GM12878 (cell line): ENCODE data around the gene DOK1. TPM values are rescaled to one million over a fixed set of nuclear protein-coding genes. Genes with fewer than 3 reads are reported as not detected.

Experiments
- ATAC-seq: fragments of 200-7000 bp; cut with Tn5 transposase; 3 replicates; pipeline ENCODE4 v1.9.1; 2020; ENCODE audit warnings: mild to moderate bottlenecking, moderate library complexity
- BruUV-seq: library from RNA; stranded (reverse); fragments of 400-500 nt; replicated peaks from 2 replicates; lab custom pipeline; 2021; lab: Mats Ljungman, UMichigan
- CTCF ChIA-PET: fragments of 300-600 bp; sonication (Branson Sonifier 250); formaldehyde crosslinking; extraction: SDS; loops from one replicate; lab custom pipeline; 2021; ENCODE audit warnings: inconsistent platforms; lab: Yijun Ruan, JAX
- POLR2A ChIA-PET: fragments of 350-600 bp; formaldehyde crosslinking; extraction: SDS; loops from one replicate; lab custom pipeline; 2021; ENCODE audit warnings: inconsistent platforms; lab: Charles Lee
- RAD21 ChIA-PET: fragments of 300-600 bp; sonication (Branson Sonifier 250); formaldehyde crosslinking; loops from one replicate; lab custom pipeline; 2023; ENCODE audit warnings: antibody characterized with exemption; ENCODE audit not compliant: unreplicated experiment; lab: Charles Lee
- SMC1A ChIA-PET: fragments of 300-600 bp; sonication (Branson Sonifier 250); formaldehyde crosslinking; loops from one replicate; lab custom pipeline; 2023; ENCODE audit not compliant: unreplicated experiment, uncharacterized antibody; lab: Charles Lee
- DNase-seq: peaks from one replicate; pipeline ENCODE4 v3.0.0-alpha.2; 2011; ENCODE audit warnings: low read depth, low spot score
- FAIRE-seq: peaks from 3 replicates; lab custom pipeline; 2011; peaks lifted over from hg19 to GRCh38; lab: Jason Lieb, UNC
- H2AFZ ChIP-seq: 2 replicates; pipeline ENCODE4 v1.6.0; 2011; ENCODE audit warnings: low read depth, low read length, control low read depth; ENCODE audit not compliant: control insufficient read depth
- H3K27ac ChIP-seq: 2 replicates; pipeline ENCODE4 v1.5.1; 2011; ENCODE audit warnings: control low read depth; ENCODE audit not compliant: control insufficient read depth, insufficient read depth
- H3K27me3 ChIP-seq, 2 experiments: replicated peaks in 1 of 2; 2 replicates each; pipeline versions ENCODE4 v1.6.0 to v1.6.1; 2011; ENCODE audit warnings: low read length in 1 of 2; ENCODE audit not compliant: control insufficient read depth in 2 of 2, insufficient read depth in 2 of 2
- H3K36me3 ChIP-seq, 2 experiments: 2 replicates each; pipeline ENCODE4 v1.5.1; 2011; ENCODE audit warnings: low read length in 1 of 2; ENCODE audit not compliant: control insufficient read depth in 2 of 2, insufficient read depth in 2 of 2
- H3K4me1 ChIP-seq: 2 replicates; pipeline ENCODE4 v1.6.1; 2011; ENCODE audit warnings: mild to moderate bottlenecking, low read length, moderate library complexity, mixed read lengths; ENCODE audit not compliant: control insufficient read depth, insufficient read depth
- H3K4me2 ChIP-seq: 2 replicates; pipeline ENCODE4 v1.6.0; 2011; ENCODE audit warnings: control low read depth; ENCODE audit not compliant: control insufficient read depth, insufficient read depth
- H3K4me3 ChIP-seq: fragments of 200-600 bp; sonication (generic); 2 replicates; pipeline ENCODE4 v1.5.1; 2016
- H3K79me2 ChIP-seq: 2 replicates; pipeline ENCODE4 v1.6.0; 2011; ENCODE audit warnings: low read length; ENCODE audit not compliant: control insufficient read depth, insufficient read depth
- H3K9ac ChIP-seq: 2 replicates; pipeline ENCODE4 v1.8.0; 2011; ENCODE audit warnings: low read length, control low read depth, mixed read lengths; ENCODE audit not compliant: control insufficient read depth, insufficient read depth
- H3K9me3 ChIP-seq: replicated peaks from 3 replicates; pipeline ENCODE4 v1.5.1; 2011; ENCODE audit warnings: mild to moderate bottlenecking, low read length; ENCODE audit not compliant: control insufficient read depth, insufficient read depth
- H4K20me1 ChIP-seq: 2 replicates; pipeline ENCODE4 v1.6.0; 2011; ENCODE audit not compliant: control insufficient read depth, insufficient read depth
- BACH1 ChIP-seq: fragments of 450-650 bp; IDR thresholded peaks from 2 replicates; pipeline ENCODE4 v1.6.1; 2017; ENCODE audit warnings: mild to moderate bottlenecking, borderline replicate concordance
- FOXK2 ChIP-seq: fragments of 450-650 bp; IDR thresholded peaks from 2 replicates; pipeline ENCODE4 v1.6.1; 2017; ENCODE audit warnings: mild to moderate bottlenecking, moderate library complexity
- JUND ChIP-seq: IDR thresholded peaks from 2 replicates; pipeline ENCODE4 v1.6.1; 2012; ENCODE audit warnings: low read depth, mild to moderate bottlenecking, low read length, improper control_type of control experiment, moderate library complexity
- KDM1A ChIP-seq: fragments of 200-600 bp; sonication (generic); IDR thresholded peaks from 2 replicates; pipeline ENCODE4 v1.6.1; 2016; ENCODE audit warnings: borderline replicate concordance
- KLF5 ChIP-seq: fragments of 450-650 bp; IDR thresholded peaks from 2 replicates; pipeline ENCODE4 v1.6.1; 2014; ENCODE audit warnings: mild to moderate bottlenecking; ENCODE audit not compliant: partially characterized antibody
- NBN ChIP-seq: fragments of 450-650 bp; IDR thresholded peaks from 2 replicates; pipeline ENCODE4 v1.6.1; 2016
- NFIC ChIP-seq: IDR thresholded peaks from 2 replicates; pipeline ENCODE4 v1.6.1; 2012; ENCODE audit warnings: low read depth, mild to moderate bottlenecking, inconsistent platforms, low read length, moderate library complexity
- PAX5 ChIP-seq: IDR thresholded peaks from 2 replicates; pipeline ENCODE4 v1.6.1; 2011; ENCODE audit warnings: low read depth, low read length, borderline replicate concordance
- RB1 ChIP-seq: fragments of 450-650 bp; formaldehyde crosslinking; IDR thresholded peaks from 2 replicates; pipeline ENCODE4 v1.6.1; 2017; ENCODE audit warnings: mild to moderate bottlenecking, borderline replicate concordance
- REST ChIP-seq: IDR thresholded peaks from 2 replicates; pipeline ENCODE4 v1.6.1; 2012; ENCODE audit warnings: mild to moderate bottlenecking, low read depth, low read length
- SMAD5 ChIP-seq: IDR thresholded peaks from 2 replicates; pipeline ENCODE4 v1.6.1; 2016; ENCODE audit warnings: antibody characterized with exemption, low read depth
- SREBF1 ChIP-seq: IDR thresholded peaks from 2 replicates; pipeline ENCODE4 v1.6.1; 2012; ENCODE audit warnings: mild to moderate bottlenecking, low read length
- STAT3 ChIP-seq: IDR thresholded peaks from 2 replicates; pipeline ENCODE4 v1.6.1; 2011; ENCODE audit warnings: low read depth, low read length, improper control_type of control experiment
- ZNF24 ChIP-seq: fragments of 450-650 bp; IDR thresholded peaks from 2 replicates; pipeline ENCODE4 v1.6.1; 2017; ENCODE audit warnings: antibody characterized with exemption, mild to moderate bottlenecking
- WGBS: methylation state at CpG from one replicate; pipeline ENCODE4 v1.1.6; 2016; ENCODE audit warnings: low lambda C conversion rate; ENCODE audit not compliant: insufficient replicate concordance, insufficient coverage; ENCODE audit errors: missing lambda C conversion rate; 5-methylcytosine and 5-hydroxymethylcytosine counted together
- in situ Hi-C: fragments of 300-500 bp; cut with MboI; formaldehyde crosslinking; loops from 9 replicates; pipeline ENCODE4 v1.14.3; 2018; ENCODE audit warnings: mixed read lengths
- intact Hi-C: fragments of 100-400 bp; cut with micrococcal nuclease; formaldehyde crosslinking; loops from one replicate; pipeline ENCODE4 v1.14.2; 2022; ENCODE audit not compliant: unreplicated experiment
- polyA plus RNA-seq, 11 experiments: library from polyadenylated mRNA; depleted of rRNA in 4 of 11; unstranded in 6 of 11; stranded (reverse) in 5 of 11; fragments of >200 nt; fragmentation: Nextera tagmentation in 4 of 11; fragmentation: Illumina TruSeq in 1 of 11; extraction: Ambion mirVana in 4 of 11; extraction: Trizol in 1 of 11; gene quantifications; 1 replicate in 1 of 11; 2 replicates in 10 of 11; pipeline versions ENCODE4 v1.2.1 to v1.2.3, GENCODE V29; 2011 to 2016; ENCODE audit warnings: inconsistent platforms in 2 of 11, missing spikeins in 2 of 11, low read depth in 1 of 11
- total RNA-seq, 4 experiments: library from RNA; depleted of rRNA in 3 of 4; stranded (reverse); fragments of >200 nt in 3 of 4; fragmentation: Illumina TruSeq in 1 of 4; extraction: Trizol in 1 of 4; gene quantifications; 2 replicates each; pipeline versions ENCODE4 v1.2.1 to v1.2.3, GENCODE V29; 2013 to 2021

Gene DOK1
- total and polyA plus RNA-seq, 10 of the 15 experiments (the other 5 are each of a cell fraction or from before 2014, with no cell fraction given): 1.4 to 104 (median 59.7) TPM

GRCh38 chr2:74562126-74562775 lies 7.7 kb downstream of the DOK1 start (continued):
- TF ChIP-seq REST: no peak
- no peak for TF ChIP-seq FOXK2
- TF ChIP-seq ZNF24: no peak

- in situ Hi-C loops: no loop called here
- POLR2A ChIA-PET: interaction anchor here (1.2 to 25.0 kb wide), 2 partner anchors 12 to 15 kb away, joined by 3 to 441 read pairs; partner anchors contain the start of genes DOK1 and LOXL3
- Histone ChIP-seq H3K36me3 (no peaks in the 10 kb centered on the region), H3K27ac (no peak overlapping the region)
- no peak for DNase-seq
- TF ChIP-seq NBN (no peak), KLF5 (no peak), SMAD5 (no peak), PAX5 (no peak), ZNF24 (no peak), BACH1 (no peak), RB1 (no peak), NFIC (no peak), KDM1A (no peak), JUND (no peak), SREBF1 (no peak), STAT3 (no peak)
- TF ChIP-seq, all 136 proteins: peak for 0
- Histone ChIP-seq H2AFZ (no peak overlapping the region), H3K9me3 (no peaks in the 10 kb centered on the region), H3K4me3 (no peak overlapping the region), H3K9ac (no peak overlapping the region), H3K4me1 (peaks cover 35% of the 10 kb centered on the region), H4K20me1 (no peaks in the 10 kb centered on the region), H3K4me2 (no peak overlapping the region), H3K79me2 (no peaks in the 10 kb centered on the region), H3K27me3 (no peaks in the 10 kb centered on the region)
- RAD21 ChIA-PET: interaction anchor here (0.9 kb wide), 1 partner anchor 13 kb away, joined by 8 read pairs; no protein-coding TSS in a partner anchor
- intact Hi-C loops: no loop called here
- SMC1A ChIA-PET: interaction anchor here (0.7 to 16.6 kb wide), 5 partner anchors 12 to 26 kb away, joined by 3 to 371 read pairs (median 61); partner anchors contain the start of gene LOXL3
- FAIRE-seq (no peak), ATAC-seq (no peak)
- WGBS: 83% methylated on average over 5 of the region's 5 CpGs
- CTCF ChIA-PET: interaction anchor here (1.3 to 17.4 kb wide), 2 partner anchors 9 to 23 kb away, joined by 3 to 281 read pairs; no protein-coding TSS in a partner anchor
- BruUV-seq: no TSS peak
These were observed 9.7 kb downstream of the DOK1 start for GRCh38 chr2:74564222-74564621.
